Gastrocnemius medialis (tissue), 4 donors: ENCODE measurements around the gene EXOC6.

Experiments used
- CTCF ChIP-seq, 5 experiments: fragments of 450-650 bp in 3 of 5; fragments of 200-600 bp in 2 of 5; sonication (generic) in 2 of 5; IDR thresholded peaks in 4 of 5; conservative IDR thresholded peaks in 1 of 5; 1 replicate in 4 of 5; 2 replicates in 1 of 5; pipeline ENCODE4 v1.5.1; 2016 to 2019; ENCODE audit warnings: antibody characterized with exemption in 5 of 5, mild to moderate bottlenecking in 3 of 5, moderate library complexity in 3 of 5
- POLR2A ChIP-seq, 2 donors: fragments of 450-650 bp; IDR thresholded peaks; one replicate each; pipeline ENCODE4 v1.6.1; 2017; ENCODE audit warnings: antibody characterized with exemption in 2 of 2, mild to moderate bottlenecking in 2 of 2, moderate library complexity in 2 of 2

- TF ChIP-seq CTCF (IDR thresholded peaks at IDR 0.05 in 4 of 5, conservative IDR thresholded peaks at IDR 0.05 in 1 of 5): no peak
- no peak for TF ChIP-seq POLR2A (IDR thresholded peaks at IDR 0.05)
These were observed 225.3 kb downstream of the EXOC6 start, which contains the start of gene CYP26A1 for GRCh38 chr10:93073539-93074146.
